Measurements from ENCODE around the gene UBAC2. TPM values are rescaled to one million over a fixed set of nuclear protein-coding genes. Genes with fewer than 3 reads are reported as not detected.

Gene UBAC2
- total and polyA plus RNA-seq, 2 of the 8 experiments (the other 6 are each of a cell fraction or from before 2014, with no cell fraction given) = 75.9 to 76.9 TPM

DNA sequence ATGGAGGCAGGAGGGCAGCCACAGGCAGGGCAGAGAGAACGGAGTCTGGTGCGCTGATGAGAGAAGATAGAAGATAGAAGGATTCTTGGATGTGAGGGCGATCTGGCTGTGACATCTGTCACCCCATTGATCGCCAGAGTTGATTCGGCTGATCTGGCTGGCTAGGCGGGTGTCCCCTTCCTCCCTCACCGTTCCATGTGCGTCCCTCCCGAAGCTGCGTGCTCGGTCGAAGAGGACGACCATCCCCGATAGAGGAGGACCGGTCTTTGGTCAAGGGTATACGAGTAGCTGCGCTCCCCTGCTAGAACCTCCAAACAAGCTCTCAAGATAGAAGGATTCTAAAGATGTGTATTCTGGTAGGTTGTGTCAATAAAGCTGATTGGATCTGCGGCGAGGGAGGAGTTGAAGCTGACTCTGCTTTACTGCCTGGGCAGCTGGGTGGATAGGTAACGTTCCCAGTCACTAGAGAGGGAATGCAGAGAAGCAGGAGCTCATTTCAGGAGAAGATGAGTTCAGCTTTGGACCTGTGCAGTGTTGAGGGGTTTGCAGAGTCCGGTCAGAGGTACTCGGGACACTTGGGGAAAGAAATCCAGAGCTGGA, 5.1 kb downstream of the UBAC2 start (continued):
- no peak for TF ChIP-seq CREB1 (IDR thresholded peaks at IDR 0.05)
- TF ChIP-seq POLR2A (IDR thresholded peaks at IDR 0.05; ENCODE audit: control extremely low read depth in 1 of 2, low read depth in 2 of 2, low read length in 2 of 2) = no peak
- no peak for TF ChIP-seq POLR2AphosphoS5 (IDR thresholded peaks at IDR 0.05; ENCODE audit: low read depth, low read length)
- TF ChIP-seq JUND (IDR thresholded peaks at IDR 0.05; ENCODE audit: low read length) = no peak
- no peak for TF ChIP-seq ASH2L (IDR thresholded peaks at IDR 0.05; ENCODE audit: low read length)
- no peak for TF ChIP-seq CEBPB (IDR thresholded peaks at IDR 0.05; ENCODE audit: low read depth, low read length)
- no peak for TF ChIP-seq HDAC2 (IDR thresholded peaks at IDR 0.05; ENCODE audit: borderline replicate concordance in 1 of 2, low read depth in 2 of 2, low read length in 2 of 2)
